Neural progenitor cell (in vitro differentiated cells): ENCODE measurements around the gene TPRX1.
"Not testable (repeated sequence)": the region's sequence is repeated elsewhere in the genome, so short reads cannot be mapped to it uniquely, and the experiment has no call there.

Experiments
- CTCF ChIP-seq: fragments of 200-600 bp; sonication (generic); IDR thresholded peaks from 2 replicates; pipeline ENCODE4 v1.5.1; 2017; ENCODE audit warnings: antibody characterized with exemption, mild to moderate bottlenecking
- EZH2 ChIP-seq: fragments of 200-600 bp; sonication (generic); IDR thresholded peaks from 2 replicates; pipeline ENCODE4 v1.6.1; 2017; ENCODE audit warnings: antibody characterized with exemption, mild to moderate bottlenecking, moderate library complexity

GRCh38 chr19:47777245-47778048 lies 26.9 kb downstream of the TPRX1 start:
- TF ChIP-seq CTCF, EZH2: not testable (repeated sequence)
